Ascending aorta (tissue), 2 donors: ENCODE measurements around the gene RBM19. TPM values are rescaled to one million over a fixed set of nuclear protein-coding genes. Genes with fewer than 3 reads are reported as not detected.

ENCODE experiments used
- DNase-seq, 2 donors: peaks; one replicate each; pipeline ENCODE4 v3.0.0-alpha.2; 2019; ENCODE audit warnings: low spot score in 2 of 2
- H3K27ac ChIP-seq, 2 donors: fragments of 200-600 bp; sonication (generic); one replicate each; pipeline ENCODE4 v1.5.1; 2016 to 2017; ENCODE audit warnings: mild to moderate bottlenecking in 1 of 2
- H3K27me3 ChIP-seq: fragments of 200-600 bp; sonication (generic); one replicate; pipeline ENCODE4 v1.5.1; 2017
- H3K36me3 ChIP-seq, 2 donors: fragments of 200-600 bp; sonication (generic); one replicate each; pipeline ENCODE4 v1.5.1; 2016
- H3K4me1 ChIP-seq, 2 donors: fragments of 200-600 bp; sonication (generic); one replicate each; pipeline ENCODE4 v1.5.1; 2016 to 2017; ENCODE audit warnings: mild to moderate bottlenecking in 1 of 2
- H3K4me3 ChIP-seq, 2 donors: fragments of 200-600 bp; sonication (generic); one replicate each; pipeline ENCODE4 v1.5.1; 2016 to 2017; ENCODE audit warnings: mild to moderate bottlenecking in 1 of 2
- H3K9me3 ChIP-seq, 2 donors: fragments of 200-600 bp; sonication (generic); one replicate each; pipeline ENCODE4 v1.5.1; 2016
- intact Hi-C: fragments of 100-400 bp; cut with DNase I; formaldehyde crosslinking; loops from one replicate; pipeline ENCODE4 v1.15.1; 2023
- total RNA-seq: library from RNA; depleted of rRNA; stranded (reverse); fragments of >200 nt; gene quantifications from one replicate; pipeline ENCODE4 v1.1.0, GENCODE V29; 2016
- TF ChIP-seq, protein P1 (sequence below), 3 experiments: fragments of 200-600 bp in 2 of 3; fragments of 450-650 bp in 1 of 3; sonication (generic) in 2 of 3; IDR thresholded peaks; one replicate each; pipeline ENCODE4 v1.5.1; 2016 to 2019; ENCODE audit warnings: antibody characterized with exemption in 3 of 3, mild to moderate bottlenecking in 1 of 3, moderate library complexity in 1 of 3

The RBM19 gene
- total RNA-seq, 1 donor from 2014 or later = 22.8 TPM

- H3K4me3 ChIP-seq = no peak overlapping the region
- no peaks in the 10 kb centered on the region for H3K9me3 ChIP-seq
- no peaks in the 10 kb centered on the region for H3K27me3 ChIP-seq
- no peaks in the 10 kb centered on the region for H3K4me1 ChIP-seq
- TF ChIP-seq, protein P1, sequence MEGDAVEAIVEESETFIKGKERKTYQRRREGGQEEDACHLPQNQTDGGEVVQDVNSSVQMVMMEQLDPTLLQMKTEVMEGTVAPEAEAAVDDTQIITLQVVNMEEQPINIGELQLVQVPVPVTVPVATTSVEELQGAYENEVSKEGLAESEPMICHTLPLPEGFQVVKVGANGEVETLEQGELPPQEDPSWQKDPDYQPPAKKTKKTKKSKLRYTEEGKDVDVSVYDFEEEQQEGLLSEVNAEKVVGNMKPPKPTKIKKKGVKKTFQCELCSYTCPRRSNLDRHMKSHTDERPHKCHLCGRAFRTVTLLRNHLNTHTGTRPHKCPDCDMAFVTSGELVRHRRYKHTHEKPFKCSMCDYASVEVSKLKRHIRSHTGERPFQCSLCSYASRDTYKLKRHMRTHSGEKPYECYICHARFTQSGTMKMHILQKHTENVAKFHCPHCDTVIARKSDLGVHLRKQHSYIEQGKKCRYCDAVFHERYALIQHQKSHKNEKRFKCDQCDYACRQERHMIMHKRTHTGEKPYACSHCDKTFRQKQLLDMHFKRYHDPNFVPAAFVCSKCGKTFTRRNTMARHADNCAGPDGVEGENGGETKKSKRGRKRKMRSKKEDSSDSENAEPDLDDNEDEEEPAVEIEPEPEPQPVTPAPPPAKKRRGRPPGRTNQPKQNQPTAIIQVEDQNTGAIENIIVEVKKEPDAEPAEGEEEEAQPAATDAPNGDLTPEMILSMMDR (IDR thresholded peaks at IDR 0.05) = no peak
- no peak overlapping the region for H3K27ac ChIP-seq
- peaks cover 45 to 67% of the 10 kb centered on the region in 2 donors for H3K36me3 ChIP-seq
- intact Hi-C loops = no loop called here
- DNase-seq = no peak
These were observed 41.8 kb downstream of the RBM19 start for GRCh38 chr12:113924341-113924740.

DNA sequence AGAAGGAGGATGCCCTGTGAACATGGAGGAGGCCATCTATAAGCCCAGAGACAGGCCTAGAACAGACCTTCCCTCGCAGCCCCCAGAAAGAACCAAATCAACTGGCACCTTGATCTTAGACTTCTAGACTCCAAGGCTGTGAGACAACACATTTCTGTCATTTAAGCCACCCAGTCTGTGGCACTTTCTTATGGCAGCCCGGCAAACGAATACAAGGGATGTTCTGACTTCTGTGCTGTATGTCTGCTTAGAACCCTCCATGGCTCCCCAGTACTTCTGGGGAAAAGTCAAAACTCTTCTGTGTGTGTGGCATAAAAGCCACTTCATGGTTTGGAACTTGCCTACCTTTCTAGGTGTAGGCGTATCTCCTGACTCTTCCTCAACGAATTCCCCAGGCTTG is 42.9 kb downstream of the RBM19 start:
- intact Hi-C loops = no loop called here
- peaks cover 45 to 74% of the 10 kb centered on the region in 2 donors for H3K36me3 ChIP-seq

GRCh38 chr12:113921430-113921829 is 44.7 kb downstream of the RBM19 start:
- no peaks in the 10 kb centered on the region for H3K4me1 ChIP-seq

More for the DNA sequence above, 42.9 kb downstream of the RBM19 start:
- no peak for DNase-seq
- H3K9me3 ChIP-seq = no peaks in the 10 kb centered on the region
- TF ChIP-seq, protein P1 (IDR thresholded peaks at IDR 0.05) = no peak
- no peak overlapping the region for H3K4me3 ChIP-seq
- no peaks in the 10 kb centered on the region for H3K4me1 ChIP-seq
- H3K27me3 ChIP-seq = no peaks in the 10 kb centered on the region
- H3K27ac ChIP-seq = no peak overlapping the region

GRCh38 chr12:113919791-113920190 is 46.3 kb downstream of the RBM19 start:
- TF ChIP-seq, protein P1 (IDR thresholded peaks at IDR 0.05) = no peak
- no peak overlapping the region for H3K4me3 ChIP-seq
- H3K27ac ChIP-seq = no peak overlapping the region
- H3K9me3 ChIP-seq = no peaks in the 10 kb centered on the region
- no peaks in the 10 kb centered on the region for H3K27me3 ChIP-seq
- no peaks in the 10 kb centered on the region for H3K4me1 ChIP-seq
- H3K36me3 ChIP-seq = peaks cover 37 to 80% of the 10 kb centered on the region in 2 donors
- no peak for DNase-seq
- intact Hi-C loops = no loop called here

More at GRCh38 chr12:113921430-113921829, 44.7 kb downstream of the RBM19 start:
- Histone ChIP-seq H3K27me3 (no peaks in the 10 kb centered on the region), H3K9me3 (no peaks in the 10 kb centered on the region), H3K27ac (no peak overlapping the region), H3K4me3 (no peak overlapping the region), H3K36me3 (peaks cover 45 to 82% of the 10 kb centered on the region in 2 donors)
- DNase-seq = no peak
- TF ChIP-seq, protein P1 (IDR thresholded peaks at IDR 0.05) = no peak
- intact Hi-C loops = no loop called here

DNA sequence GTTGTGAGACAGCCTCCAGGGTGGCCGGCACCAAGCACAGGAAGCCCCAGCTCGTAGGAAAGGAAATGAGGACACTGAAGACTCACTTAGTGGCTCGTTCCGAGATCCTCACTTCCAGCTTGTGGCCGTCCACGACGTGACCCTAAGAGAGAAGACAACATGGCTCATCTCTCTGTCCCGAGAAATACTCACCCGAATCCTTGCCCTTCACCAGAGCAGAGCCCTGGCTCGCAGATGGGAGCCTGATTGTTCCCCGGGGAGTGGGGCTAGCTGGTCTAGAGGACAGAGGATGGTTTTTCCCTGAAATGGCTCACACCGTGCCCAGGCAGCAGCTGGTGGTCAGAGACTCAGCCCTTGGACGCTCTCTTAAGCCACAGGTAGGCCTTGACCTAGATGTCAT is 47.8 kb downstream of the RBM19 start:
- DNase-seq = no peak
- H3K4me3 ChIP-seq = no peak overlapping the region
- no peak overlapping the region for H3K27ac ChIP-seq
- no peaks in the 10 kb centered on the region for H3K9me3 ChIP-seq
- no peaks in the 10 kb centered on the region for H3K4me1 ChIP-seq
- H3K36me3 ChIP-seq = peaks cover 32 to 76% of the 10 kb centered on the region in 2 donors
- intact Hi-C loops = no loop called here
- TF ChIP-seq, protein P1 (IDR thresholded peaks at IDR 0.05) = no peak
- H3K27me3 ChIP-seq = no peaks in the 10 kb centered on the region

GRCh38 chr12:113917393-113917792 is 48.7 kb downstream of the RBM19 start:
- Histone ChIP-seq H3K36me3 (peaks cover 32 to 72% of the 10 kb centered on the region in 2 donors), H3K9me3 (no peaks in the 10 kb centered on the region), H3K4me3 (no peak overlapping the region), H3K27ac (no peak overlapping the region), H3K27me3 (no peaks in the 10 kb centered on the region), H3K4me1 (no peaks in the 10 kb centered on the region)
- no peak for DNase-seq
- intact Hi-C loops = no loop called here
- TF ChIP-seq, protein P1 (IDR thresholded peaks at IDR 0.05) = no peak
